ENCODE measurements around the gene LEMD1.

DNA sequence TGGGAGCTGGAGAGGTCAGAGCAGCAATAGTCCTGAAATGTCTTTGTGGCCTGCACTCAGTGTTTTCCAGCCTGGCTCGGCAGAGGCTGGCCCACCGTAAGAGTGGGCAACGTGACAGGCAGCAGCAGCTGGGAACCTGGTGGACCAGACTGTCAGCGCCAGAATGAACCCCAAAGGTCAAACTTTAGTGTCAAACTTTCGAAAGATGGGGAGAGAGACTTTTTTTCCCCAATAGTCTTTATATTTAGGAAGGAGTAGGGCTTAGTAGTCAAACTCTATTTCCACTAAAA lies 23.7 kb upstream of the LEMD1 start:
- TF ChIP-seq, protein P1, sequence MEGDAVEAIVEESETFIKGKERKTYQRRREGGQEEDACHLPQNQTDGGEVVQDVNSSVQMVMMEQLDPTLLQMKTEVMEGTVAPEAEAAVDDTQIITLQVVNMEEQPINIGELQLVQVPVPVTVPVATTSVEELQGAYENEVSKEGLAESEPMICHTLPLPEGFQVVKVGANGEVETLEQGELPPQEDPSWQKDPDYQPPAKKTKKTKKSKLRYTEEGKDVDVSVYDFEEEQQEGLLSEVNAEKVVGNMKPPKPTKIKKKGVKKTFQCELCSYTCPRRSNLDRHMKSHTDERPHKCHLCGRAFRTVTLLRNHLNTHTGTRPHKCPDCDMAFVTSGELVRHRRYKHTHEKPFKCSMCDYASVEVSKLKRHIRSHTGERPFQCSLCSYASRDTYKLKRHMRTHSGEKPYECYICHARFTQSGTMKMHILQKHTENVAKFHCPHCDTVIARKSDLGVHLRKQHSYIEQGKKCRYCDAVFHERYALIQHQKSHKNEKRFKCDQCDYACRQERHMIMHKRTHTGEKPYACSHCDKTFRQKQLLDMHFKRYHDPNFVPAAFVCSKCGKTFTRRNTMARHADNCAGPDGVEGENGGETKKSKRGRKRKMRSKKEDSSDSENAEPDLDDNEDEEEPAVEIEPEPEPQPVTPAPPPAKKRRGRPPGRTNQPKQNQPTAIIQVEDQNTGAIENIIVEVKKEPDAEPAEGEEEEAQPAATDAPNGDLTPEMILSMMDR (IDR thresholded peaks at IDR 0.05; ENCODE audit: poor library complexity, severe bottlenecking) = no peak
- TF ChIP-seq, protein P2, sequence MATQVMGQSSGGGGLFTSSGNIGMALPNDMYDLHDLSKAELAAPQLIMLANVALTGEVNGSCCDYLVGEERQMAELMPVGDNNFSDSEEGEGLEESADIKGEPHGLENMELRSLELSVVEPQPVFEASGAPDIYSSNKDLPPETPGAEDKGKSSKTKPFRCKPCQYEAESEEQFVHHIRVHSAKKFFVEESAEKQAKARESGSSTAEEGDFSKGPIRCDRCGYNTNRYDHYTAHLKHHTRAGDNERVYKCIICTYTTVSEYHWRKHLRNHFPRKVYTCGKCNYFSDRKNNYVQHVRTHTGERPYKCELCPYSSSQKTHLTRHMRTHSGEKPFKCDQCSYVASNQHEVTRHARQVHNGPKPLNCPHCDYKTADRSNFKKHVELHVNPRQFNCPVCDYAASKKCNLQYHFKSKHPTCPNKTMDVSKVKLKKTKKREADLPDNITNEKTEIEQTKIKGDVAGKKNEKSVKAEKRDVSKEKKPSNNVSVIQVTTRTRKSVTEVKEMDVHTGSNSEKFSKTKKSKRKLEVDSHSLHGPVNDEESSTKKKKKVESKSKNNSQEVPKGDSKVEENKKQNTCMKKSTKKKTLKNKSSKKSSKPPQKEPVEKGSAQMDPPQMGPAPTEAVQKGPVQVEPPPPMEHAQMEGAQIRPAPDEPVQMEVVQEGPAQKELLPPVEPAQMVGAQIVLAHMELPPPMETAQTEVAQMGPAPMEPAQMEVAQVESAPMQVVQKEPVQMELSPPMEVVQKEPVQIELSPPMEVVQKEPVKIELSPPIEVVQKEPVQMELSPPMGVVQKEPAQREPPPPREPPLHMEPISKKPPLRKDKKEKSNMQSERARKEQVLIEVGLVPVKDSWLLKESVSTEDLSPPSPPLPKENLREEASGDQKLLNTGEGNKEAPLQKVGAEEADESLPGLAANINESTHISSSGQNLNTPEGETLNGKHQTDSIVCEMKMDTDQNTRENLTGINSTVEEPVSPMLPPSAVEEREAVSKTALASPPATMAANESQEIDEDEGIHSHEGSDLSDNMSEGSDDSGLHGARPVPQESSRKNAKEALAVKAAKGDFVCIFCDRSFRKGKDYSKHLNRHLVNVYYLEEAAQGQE (IDR thresholded peaks at IDR 0.05; ENCODE audit: borderline replicate concordance) = no peak
- TF ChIP-seq POLR2AphosphoS5 (IDR thresholded peaks at IDR 0.05) (no peak), TAF1 (IDR thresholded peaks at IDR 0.05; ENCODE audit: low read depth) (no peak), SMC3 (conservative IDR thresholded peaks at IDR 0.05; ENCODE audit: poor library complexity) (no peak), RAD21 (conservative IDR thresholded peaks at IDR 0.05) (no peak), EZH2 (IDR thresholded peaks at IDR 0.05; ENCODE audit: borderline replicate concordance, insufficient read depth, low read length, poor library complexity, severe bottlenecking) (no peak), MXI1 (conservative IDR thresholded peaks at IDR 0.05; ENCODE audit: poor library complexity, severe bottlenecking) (no peak)
